Activated naive CD4-positive, alpha-beta T cell treated with anti-CD3 and anti-CD28 coated beads, Interleukin-2, amount 50 U/mL, for 16 hours (primary cell): ENCODE measurements around the gene NCKIPSD.

ENCODE experiments used
- DNase-seq: peaks from one replicate; pipeline ENCODE4 v3.0.0-alpha.2; 2020

NCKIPSD gene

DNA sequence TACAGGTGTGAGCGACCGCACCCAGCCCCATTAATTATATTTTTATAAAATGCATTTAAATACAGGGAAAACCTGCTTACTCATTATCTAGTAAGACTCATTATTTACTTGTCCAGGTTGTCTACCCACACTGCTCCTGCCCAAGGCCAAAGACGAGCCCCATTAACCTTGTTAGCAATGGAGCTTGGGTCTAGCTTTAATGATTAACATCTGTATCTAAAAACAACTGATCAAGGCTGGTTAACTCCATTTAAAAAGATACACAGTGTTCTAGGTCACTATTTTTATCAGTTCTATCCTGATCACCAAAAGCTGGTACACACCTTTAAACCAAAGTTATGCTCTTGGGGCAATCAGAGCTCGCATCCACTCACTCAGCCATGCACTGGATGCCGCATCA, 10.4 kb upstream of the NCKIPSD start:
- no peak for DNase-seq

- no peak for DNase-seq
Observed at GRCh38 chr3:48695393-48695753, 9.7 kb upstream of the NCKIPSD start.

DNA sequence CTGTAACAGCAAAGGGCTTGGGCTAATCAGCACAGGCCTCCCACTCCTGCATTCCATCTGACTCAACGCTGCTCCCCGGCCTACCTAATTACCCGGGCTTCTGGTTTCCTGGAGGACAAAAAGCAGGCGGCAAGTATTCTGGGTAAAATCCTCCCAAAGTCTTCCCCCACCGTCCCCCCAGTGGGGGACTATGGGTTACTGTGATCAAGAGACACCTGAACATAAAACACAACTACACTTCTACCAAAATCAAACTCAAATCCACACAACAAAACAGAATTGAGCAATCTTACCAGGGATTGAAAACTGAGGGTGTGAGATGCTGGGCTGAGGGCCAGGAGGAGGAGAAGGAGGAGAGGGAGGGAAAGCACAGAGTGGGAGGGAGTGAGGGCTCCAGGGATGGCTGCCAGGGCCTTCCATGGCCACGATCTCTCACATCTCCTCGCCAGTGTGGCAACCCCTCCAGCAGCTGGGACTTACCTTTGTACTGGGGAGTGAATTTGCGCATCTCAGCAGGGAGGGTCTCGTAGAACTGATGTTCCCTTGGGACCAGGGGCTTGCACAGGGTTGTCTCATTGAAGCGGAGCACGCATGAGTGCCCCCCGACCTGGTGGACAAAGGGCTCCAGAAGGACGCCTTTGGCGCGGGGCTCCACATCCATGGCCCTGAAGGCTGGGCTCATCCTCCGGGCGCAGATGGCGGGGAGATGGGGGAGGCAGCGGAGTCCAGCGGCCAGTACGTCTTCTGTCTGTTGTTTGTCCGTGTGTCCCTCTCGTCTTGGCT, 9.1 kb upstream of the NCKIPSD start:
- DNase-seq: no peak

GRCh38 chr3:48693826-48694225, 8.1 kb upstream of the NCKIPSD start:
- DNase-seq: no peak

- no peak for DNase-seq
Observed at GRCh38 chr3:48692551-48692950, 6.8 kb upstream of the NCKIPSD start.

- no peak for DNase-seq
Observed at GRCh38 chr3:48690846-48691458, 5.2 kb upstream of the NCKIPSD start.

DNA sequence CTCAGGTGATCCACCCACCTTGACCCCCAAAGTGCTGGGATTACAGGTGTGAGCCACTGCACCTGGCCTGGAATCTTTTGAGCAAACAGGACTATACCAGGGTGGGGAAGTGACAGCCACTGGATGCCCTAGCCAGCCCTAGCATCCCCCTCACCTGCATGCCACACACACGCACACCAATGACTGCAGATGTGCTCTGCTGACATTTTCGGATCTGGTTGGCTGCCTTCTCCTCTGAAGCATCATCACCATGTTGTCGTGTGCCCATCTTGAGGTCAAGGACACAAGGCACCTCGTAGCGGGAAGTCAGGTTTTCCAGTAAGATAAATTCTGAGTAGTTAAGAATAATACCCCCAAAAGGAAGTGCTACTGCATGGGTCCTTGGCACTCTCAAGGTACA, 3.7 kb upstream of the NCKIPSD start:
- no peak for DNase-seq

GRCh38 chr3:48688737-48689075, 3.0 kb upstream of the NCKIPSD start:
- DNase-seq: no peak

- DNase-seq: no peak
Observed at GRCh38 chr3:48688032-48688736, 2.5 kb upstream of the NCKIPSD start.

DNA sequence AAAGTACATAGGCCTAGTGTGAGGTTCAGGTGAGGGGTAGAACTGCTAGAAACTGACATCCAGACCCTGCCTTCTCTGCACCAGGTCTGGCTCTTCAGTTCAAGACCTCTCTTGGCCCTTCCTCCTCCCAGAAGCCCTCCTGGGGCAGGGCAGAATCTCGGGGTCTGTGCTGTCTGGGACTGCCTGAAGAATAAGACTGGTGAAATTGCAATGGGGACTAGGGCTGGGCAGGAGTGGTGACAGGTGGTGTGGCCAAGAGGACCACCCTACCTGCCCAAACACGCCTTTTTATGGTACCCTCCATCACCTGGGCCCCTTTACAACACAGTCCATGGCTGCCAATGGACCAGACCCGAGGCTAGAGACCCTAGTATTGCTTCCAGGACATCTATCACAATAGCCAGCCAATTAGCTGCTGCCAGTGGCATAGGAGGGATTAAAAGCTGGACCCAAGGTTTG, 1.5 kb upstream of the NCKIPSD start:
- DNase-seq: no peak

GRCh38 chr3:48686538-48687219, 964 bp upstream of the NCKIPSD start:
- no peak for DNase-seq

GRCh38 chr3:48685293-48685602, 467 bp downstream of the NCKIPSD start:
- no peak for DNase-seq

DNA sequence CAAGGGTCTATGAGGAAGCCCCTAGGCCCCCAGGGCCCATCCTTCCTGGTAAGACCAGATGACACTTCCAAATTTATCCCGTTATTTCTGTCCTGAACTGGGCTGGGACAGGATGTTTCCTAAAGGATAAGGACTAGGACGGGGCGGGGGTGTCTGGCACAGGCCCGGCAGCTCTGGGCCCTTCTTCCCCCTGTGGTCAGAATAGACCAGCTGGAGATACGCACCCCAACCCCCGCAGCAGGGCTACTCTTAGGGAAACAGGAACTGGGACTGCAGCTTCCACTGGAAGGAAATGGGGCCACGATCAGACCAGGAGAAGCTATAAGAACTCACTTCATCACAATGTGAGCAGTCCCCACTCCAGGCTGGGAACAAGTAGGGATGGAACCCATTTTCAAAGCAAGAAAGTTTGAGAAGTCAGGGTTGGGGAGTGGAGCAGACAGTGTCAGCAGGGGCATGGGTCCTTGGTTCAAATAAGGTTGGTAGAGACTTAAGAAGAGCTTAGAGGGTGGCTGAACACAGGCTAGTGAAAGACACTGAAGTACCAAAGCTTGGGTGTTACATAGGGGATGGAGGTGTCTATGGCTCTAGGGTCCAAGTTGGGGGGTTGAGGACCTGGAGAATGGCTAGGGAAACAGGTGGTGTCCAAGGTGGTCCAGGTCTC, 1.1 kb downstream of the NCKIPSD start:
- no peak for DNase-seq

- DNase-seq: no peak
Observed at GRCh38 chr3:48684054-48684349, 1.7 kb downstream of the NCKIPSD start.

- DNase-seq: no peak
Observed at GRCh38 chr3:48682786-48683185, 2.9 kb downstream of the NCKIPSD start.

GRCh38 chr3:48681974-48682610, 3.6 kb downstream of the NCKIPSD start:
- DNase-seq: no peak

- DNase-seq: no peak
Observed at GRCh38 chr3:48681541-48681880, 4.2 kb downstream of the NCKIPSD start.

DNA sequence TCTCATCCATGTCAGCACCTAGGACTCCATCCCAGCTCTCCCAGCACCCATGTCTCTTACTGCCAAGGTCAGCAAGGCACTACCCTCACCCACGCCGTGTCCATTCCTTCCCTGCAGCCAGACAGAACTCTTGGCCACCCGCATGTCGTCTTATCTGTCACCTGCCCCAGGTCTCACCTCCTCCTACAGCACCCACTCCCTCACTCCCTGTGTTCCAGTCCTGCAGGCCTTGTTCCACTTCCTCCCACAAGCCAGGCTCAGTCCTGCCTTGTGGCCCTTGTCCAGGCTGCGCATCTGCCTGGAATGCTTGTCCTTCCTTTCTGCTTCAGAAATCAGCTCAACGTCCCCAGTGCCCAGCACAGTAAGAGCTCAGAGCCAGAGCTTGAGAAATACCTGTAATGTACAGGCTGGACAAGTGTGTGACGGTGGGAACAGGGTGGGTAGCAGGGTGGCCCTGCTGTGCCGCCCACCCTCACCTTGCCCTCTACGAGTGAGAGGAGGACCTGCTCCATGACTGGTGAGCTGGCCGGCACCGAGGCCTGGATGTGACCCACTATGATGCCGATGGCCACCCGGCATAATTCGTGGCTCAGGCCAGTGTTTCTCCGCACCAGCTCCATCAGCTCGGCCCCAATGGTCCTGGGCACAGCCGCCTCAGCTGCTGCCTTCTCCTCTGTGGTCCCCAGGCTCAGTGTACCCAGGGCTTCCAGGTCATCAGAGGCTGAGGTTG, 4.7 kb downstream of the NCKIPSD start:
- no peak for DNase-seq

GRCh38 chr3:48679411-48680391, 6.0 kb downstream of the NCKIPSD start:
- DNase-seq: no peak

DNA sequence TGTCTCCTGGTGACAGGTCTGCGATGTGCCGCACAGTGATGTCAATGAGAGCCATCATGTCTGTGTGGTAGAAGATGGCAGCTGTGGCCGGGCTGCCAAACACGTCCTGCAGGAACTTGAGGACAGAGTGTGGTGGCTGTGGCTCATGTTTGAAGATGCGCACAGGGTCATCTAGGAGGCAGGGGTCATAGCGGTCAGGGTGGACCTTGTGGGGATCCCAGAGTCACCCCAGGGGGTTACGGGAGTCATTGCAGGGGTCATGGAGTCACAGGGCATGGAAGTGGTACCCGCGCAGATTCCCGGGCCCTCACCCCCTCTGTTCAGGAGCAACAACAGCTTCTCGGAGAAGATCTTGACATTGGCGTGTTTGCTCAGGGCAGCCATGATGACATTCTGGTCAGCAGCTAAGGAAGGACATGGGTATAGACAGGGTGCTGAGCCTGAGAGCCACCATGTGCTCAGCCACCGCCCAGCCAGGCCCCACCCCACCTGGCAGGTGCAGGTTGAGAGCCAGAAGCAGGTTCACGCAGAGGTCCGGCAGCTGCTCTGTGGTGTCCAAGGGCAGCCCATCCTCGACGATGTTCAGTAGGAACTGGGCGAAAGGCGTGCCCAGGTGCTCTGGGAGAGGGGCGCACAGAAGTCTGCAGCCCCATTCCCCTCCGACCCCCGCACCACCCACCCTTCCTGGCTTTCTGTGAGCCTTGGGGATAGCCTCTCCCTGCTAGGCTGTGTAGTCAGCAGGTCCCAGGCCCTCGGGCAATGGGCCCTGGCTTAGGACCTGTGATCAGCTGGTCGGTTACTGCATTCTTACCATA, 6.9 kb downstream of the NCKIPSD start:
- no peak for DNase-seq
